ENCODE measurements around the gene HAGH. TPM values are rescaled to one million over a fixed set of nuclear protein-coding genes. Genes with fewer than 3 reads are reported as not detected.
A peak's percentile ranks its signal among the peaks of the same experiment; 100 is the strongest.

Gene HAGH
- total RNA-seq, 5 donors from 2014 or later (not counting 1 experiment from before 2014, with no cell fraction given) = 37.6 to 102 (median 70.7) TPM

DNA sequence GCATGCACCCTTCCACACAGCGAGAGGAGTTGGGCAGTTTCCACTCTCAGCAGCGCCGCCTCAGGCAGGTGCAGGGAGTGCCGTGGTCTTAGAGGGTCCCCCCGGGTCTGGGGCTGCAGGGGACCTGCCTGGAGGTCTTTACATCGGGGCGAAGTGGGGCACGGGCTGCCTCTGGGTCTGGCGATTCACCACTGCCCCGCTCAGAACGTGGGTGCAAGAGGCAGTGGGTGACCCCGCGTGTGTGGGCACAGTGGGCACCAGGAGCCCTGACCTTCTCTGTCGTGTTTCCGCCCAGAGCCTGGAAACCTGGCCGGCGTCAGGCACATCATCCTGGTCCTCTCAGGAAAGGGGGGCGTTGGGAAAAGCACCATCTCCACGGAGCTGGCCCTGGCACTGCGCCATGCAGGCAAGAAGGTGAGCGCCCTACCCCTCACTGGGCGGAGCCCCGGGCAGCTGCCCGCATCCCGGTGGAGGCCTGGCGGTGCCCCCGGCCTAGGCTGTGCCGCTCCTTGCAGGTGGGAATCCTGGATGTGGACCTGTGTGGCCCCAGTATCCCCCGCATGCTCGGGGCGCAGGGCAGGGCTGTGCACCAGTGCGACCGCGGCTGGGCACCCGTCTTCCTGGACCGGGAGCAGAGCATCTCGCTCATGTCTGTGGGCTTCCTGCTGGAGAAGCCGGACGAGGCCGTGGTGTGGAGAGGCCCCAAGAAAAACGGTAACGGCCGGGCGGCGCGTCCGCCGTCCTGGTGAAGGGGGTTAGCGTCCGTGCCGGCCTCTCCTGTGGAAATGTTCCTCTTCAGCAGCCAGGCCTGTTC, 40.2 kb downstream of the HAGH start:
- Mint-ChIP-seq H3K9me3 (no peaks in the 10 kb centered on the region), H3K4me1 (peaks cover 9 to 34% (median 26%) of the 10 kb centered on the region in 3 donors), H3K27me3 (no peaks in the 10 kb centered on the region), H3K4me3 (no peak overlapping the region), H3K27ac (no peak overlapping the region), H3K36me3 (peaks cover 5% of the 10 kb centered on the region)
- POLR2A ChIA-PET = no interaction called here
- ATAC-seq (replicated peaks in 1 of 4) = no peak
- Histone ChIP-seq H3K4me1 (ENCODE audit: control insufficient read depth in 1 of 2, extremely low read depth in 1 of 2, insufficient read depth in 2 of 2, low read length in 2 of 2) (peaks cover under 1 to 50% of the 10 kb centered on the region in 2 experiments), H3K9me3 (no peaks in the 10 kb centered on the region), H3K4me3 (ENCODE audit: control insufficient read depth in 1 of 2, extremely low read depth in 1 of 2, low read length in 1 of 2) (no peak overlapping the region), H3K27ac (ENCODE audit: low read length) (no peak overlapping the region), H3K27me3 (replicated peaks in 1 of 2; ENCODE audit: control insufficient read depth in 2 of 2, extremely low read depth in 1 of 2, insufficient read depth in 2 of 2, low read length in 1 of 2) (no peaks in the 10 kb centered on the region), H3K36me3 (ENCODE audit: control insufficient read depth in 2 of 2, extremely low read depth in 1 of 2, insufficient read depth in 1 of 2, low read length in 1 of 2) (peaks cover 20 to 54% of the 10 kb centered on the region in 2 donors)
- 96% methylated on average over 51 of the region's 51 CpGs for WGBS (ENCODE audit: insufficient coverage)
- DNase-seq = no peak
- CTCF ChIA-PET = no interaction called here

DNA sequence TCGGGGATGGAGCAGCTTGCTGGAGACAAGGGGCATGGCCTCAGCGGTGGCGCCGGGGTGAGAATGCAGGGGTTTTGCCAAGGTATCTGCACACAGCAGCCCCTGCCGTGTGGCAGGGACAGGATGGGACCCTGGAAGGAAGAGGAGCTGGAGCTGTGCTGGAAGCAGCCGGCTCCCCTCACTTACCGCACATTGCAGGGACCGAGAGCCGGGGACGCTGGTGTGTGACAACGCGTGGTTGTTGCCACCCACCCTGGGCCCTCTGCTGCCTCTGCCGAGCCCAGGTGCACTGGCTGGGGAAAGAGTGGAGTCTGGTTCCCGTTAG, 40.8 kb downstream of the HAGH start:
- Mint-ChIP-seq H3K4me1 (peaks cover 14 to 41% (median 32%) of the 10 kb centered on the region in 3 donors), H3K9me3 (no peaks in the 10 kb centered on the region), H3K36me3 (peaks cover 5% of the 10 kb centered on the region), H3K4me3 (peak overlapping the region in 1 of 3 donors; percentile 49), H3K27me3 (no peaks in the 10 kb centered on the region), H3K27ac (no peak overlapping the region)
- no peak overlapping the region for H3K27ac ChIP-seq (ENCODE audit: low read length)
- DNase-seq (no peak), ATAC-seq (replicated peaks in 1 of 4) (no peak)
- no peak overlapping the region for H3K4me3 ChIP-seq (ENCODE audit: control insufficient read depth in 1 of 2, extremely low read depth in 1 of 2, low read length in 1 of 2)
- POLR2A ChIA-PET = no interaction called here
- H3K9me3 ChIP-seq = no peaks in the 10 kb centered on the region
- peaks cover 20 to 57% of the 10 kb centered on the region in 2 donors for H3K36me3 ChIP-seq (ENCODE audit: control insufficient read depth in 2 of 2, extremely low read depth in 1 of 2, insufficient read depth in 1 of 2, low read length in 1 of 2)
- H3K4me1 ChIP-seq (ENCODE audit: control insufficient read depth in 1 of 2, extremely low read depth in 1 of 2, insufficient read depth in 2 of 2, low read length in 2 of 2) = peaks cover 2 to 52% of the 10 kb centered on the region in 2 experiments
- no peaks in the 10 kb centered on the region for H3K27me3 ChIP-seq (replicated peaks in 1 of 2; ENCODE audit: control insufficient read depth in 2 of 2, extremely low read depth in 1 of 2, insufficient read depth in 2 of 2, low read length in 1 of 2)
- 95% methylated on average over 10 of the region's 14 CpGs for WGBS (ENCODE audit: insufficient coverage)
- CTCF ChIA-PET = no interaction called here

DNA sequence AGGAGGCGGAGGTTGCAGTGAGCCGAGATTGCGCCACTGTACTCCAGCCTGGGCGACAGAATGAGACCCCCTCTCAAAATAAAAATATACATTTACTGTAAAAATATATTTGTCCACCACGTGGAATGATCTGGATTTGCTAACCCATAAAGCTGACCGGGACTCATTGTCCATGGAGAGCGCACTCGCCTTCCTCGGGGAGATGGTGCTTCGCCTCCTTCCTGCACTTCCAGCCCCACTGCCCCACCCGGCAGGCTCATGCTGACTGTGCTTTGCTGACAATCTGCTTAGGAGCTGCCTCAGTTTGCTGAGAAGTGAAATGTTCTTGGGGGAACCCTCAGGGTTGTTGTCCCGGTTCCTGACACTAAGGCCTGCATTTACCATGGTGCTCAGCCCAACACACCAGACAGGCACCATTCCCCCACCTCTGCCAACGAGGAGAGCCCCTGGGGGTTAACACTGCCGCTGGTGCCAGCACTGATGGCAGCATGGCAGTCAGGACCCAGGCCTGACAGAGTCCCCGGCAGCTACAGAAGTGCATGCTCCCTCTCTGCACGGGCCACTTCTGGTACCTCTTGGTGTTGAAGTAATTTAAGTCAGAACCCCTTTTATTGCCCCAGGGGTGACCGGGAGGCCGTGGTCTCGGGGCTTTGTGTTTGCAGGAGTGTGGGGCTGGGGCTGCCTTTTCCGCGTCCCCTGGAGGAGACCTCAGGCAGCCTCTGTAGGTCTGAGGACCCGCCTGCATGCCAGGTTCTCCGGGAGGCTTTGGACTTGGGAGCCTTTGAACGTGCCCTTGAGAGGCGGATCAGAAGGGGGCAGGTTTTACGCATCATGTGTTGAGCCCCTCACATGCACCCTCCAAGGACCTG, 41.4 kb downstream of the HAGH start:
- Mint-ChIP-seq H3K4me3 (peak overlapping the region; percentile 31 to 59 (median 49)), H3K9me3 (no peaks in the 10 kb centered on the region), H3K27me3 (no peaks in the 10 kb centered on the region), H3K36me3 (peaks cover 5% of the 10 kb centered on the region), H3K4me1 (peaks cover 14 to 43% (median 34%) of the 10 kb centered on the region in 3 donors), H3K27ac (no peak overlapping the region)
- peaks cover 2 to 56% of the 10 kb centered on the region in 2 experiments for H3K4me1 ChIP-seq (ENCODE audit: control insufficient read depth in 1 of 2, extremely low read depth in 1 of 2, insufficient read depth in 2 of 2, low read length in 2 of 2)
- H3K36me3 ChIP-seq (ENCODE audit: control insufficient read depth in 2 of 2, extremely low read depth in 1 of 2, insufficient read depth in 1 of 2, low read length in 1 of 2) = peaks cover 22 to 54% of the 10 kb centered on the region in 2 donors
- H3K27ac ChIP-seq (ENCODE audit: low read length) = no peak overlapping the region
- ATAC-seq (replicated peaks in 1 of 4) = no peak
- ChIA-PET POLR2A (no interaction called here), CTCF (no interaction called here)
- H3K9me3 ChIP-seq = no peaks in the 10 kb centered on the region
- H3K4me3 ChIP-seq (ENCODE audit: control insufficient read depth in 1 of 2, extremely low read depth in 1 of 2, low read length in 1 of 2) = no peak overlapping the region
- WGBS (ENCODE audit: insufficient coverage) = 98% methylated on average over 16 of the region's 26 CpGs
- no peak for DNase-seq
- no peaks in the 10 kb centered on the region for H3K27me3 ChIP-seq (replicated peaks in 1 of 2; ENCODE audit: control insufficient read depth in 2 of 2, extremely low read depth in 1 of 2, insufficient read depth in 2 of 2, low read length in 1 of 2)

DNA sequence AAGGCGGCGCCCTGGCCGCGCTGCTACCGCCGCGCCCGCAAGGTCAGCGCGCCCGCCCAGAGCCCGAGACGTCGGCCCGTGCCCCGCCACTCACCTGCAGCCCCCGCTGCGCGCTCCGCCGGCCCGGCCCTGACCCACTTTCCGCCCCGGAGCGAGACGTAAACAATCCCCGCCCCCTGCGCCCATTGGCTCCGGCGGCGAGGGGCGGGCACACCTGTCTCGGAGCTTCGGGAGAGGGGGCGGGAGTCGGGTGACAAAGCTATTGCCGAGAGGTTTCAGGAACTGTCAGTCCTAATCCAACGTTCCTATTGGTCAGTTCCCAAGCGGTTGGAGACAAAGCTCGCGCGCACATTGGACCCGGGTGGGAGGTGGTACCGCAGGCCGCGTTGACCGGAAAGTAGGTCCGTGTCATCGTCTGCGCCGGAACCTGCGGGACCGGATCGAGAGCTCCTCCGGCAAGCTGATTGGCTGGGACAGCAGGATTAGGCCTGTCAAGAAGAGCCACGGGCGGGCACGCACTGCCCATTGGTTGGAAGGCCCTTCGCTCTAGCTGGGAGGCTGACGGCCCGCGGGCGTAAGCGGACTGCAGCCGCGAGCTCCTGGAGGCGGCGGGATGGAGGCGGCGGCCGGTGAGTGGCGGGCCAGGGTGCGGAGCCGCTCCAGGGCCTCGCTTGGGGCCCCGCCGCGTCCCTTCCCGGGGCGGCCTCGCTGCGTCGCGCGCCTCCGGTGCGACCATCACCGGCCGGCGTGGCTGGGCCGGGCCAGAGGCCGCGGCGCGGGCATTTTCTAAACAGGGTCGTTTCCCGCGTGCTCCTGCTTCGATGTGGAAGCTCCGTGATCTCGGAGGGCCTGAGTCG, 44.0 kb downstream of the HAGH start, which contains the start of the genes NUBP2 and SPSB3:
Gene NUBP2, plus strand, starts transcription at position 553 of the 857 bp plus-strand sequence. Its CDS starts 61 bp downstream, at position 614.
Gene SPSB3, minus strand, starts transcription at position 164 of the 857 bp plus-strand sequence. CDS start 1,088 bp downstream, outside the sequence.
- peak; percentile 87 to 88 (median 87) for ATAC-seq (replicated peaks in 1 of 4)
- peak within 1 kb of the TSS; percentile 75 to 91 (median 89) for H3K4me3 Mint-ChIP-seq
- ChIA-PET POLR2A (interaction anchor here (0.5 to 1.2 kb wide), 7 partner anchors 10 to 706 kb away, joined by 3 to 7 read pairs (median 4); partner anchors contain the start of genes RPS2 (in 1 of the 2), TRAF7 (in 1 of the 2) and UQCC4 (in 1 of the 2)), CTCF (interaction anchor here (0.5 to 1.3 kb wide), 15 partner anchors 8 to 1447 kb away, joined by 3 to 16 read pairs (median 4); partner anchors contain the start of genes EME2 (in 1 of the 2), FAHD1 (in 1 of the 2), HAGH (in 1 of the 2) and JPT2 (in 1 of the 2))
- Histone ChIP-seq H3K4me1 (ENCODE audit: control insufficient read depth in 1 of 2, extremely low read depth in 1 of 2, insufficient read depth in 2 of 2, low read length in 2 of 2) (peaks cover 2 to 70% of the 10 kb centered on the region in 2 experiments), H3K36me3 (ENCODE audit: control insufficient read depth in 2 of 2, extremely low read depth in 1 of 2, insufficient read depth in 1 of 2, low read length in 1 of 2) (peaks cover 16 to 48% of the 10 kb centered on the region in 2 donors), H3K4me3 (ENCODE audit: control insufficient read depth in 1 of 2, extremely low read depth in 1 of 2, low read length in 1 of 2) (peak within 1 kb of the TSS; percentile 72 to 73), H3K9me3 (no peaks in the 10 kb centered on the region), H3K27ac (ENCODE audit: low read length) (peak within 1 kb of the TSS; percentile 57), H3K27me3 (replicated peaks in 1 of 2; ENCODE audit: control insufficient read depth in 2 of 2, extremely low read depth in 1 of 2, insufficient read depth in 2 of 2, low read length in 1 of 2) (no peaks in the 10 kb centered on the region)
- no peaks in the 10 kb centered on the region for H3K9me3 Mint-ChIP-seq
- no peaks in the 10 kb centered on the region for H3K36me3 Mint-ChIP-seq
- H3K27me3 Mint-ChIP-seq = no peaks in the 10 kb centered on the region
- H3K4me1 Mint-ChIP-seq = peaks cover 10 to 44% (median 34%) of the 10 kb centered on the region in 3 donors
- under 1% methylated on average over 99 of the region's 102 CpGs for WGBS (ENCODE audit: insufficient coverage)
- peak; percentile 87 to 99 (median 94) for DNase-seq
- H3K27ac Mint-ChIP-seq = peak within 1 kb of the TSS; percentile 86 to 88

DNA sequence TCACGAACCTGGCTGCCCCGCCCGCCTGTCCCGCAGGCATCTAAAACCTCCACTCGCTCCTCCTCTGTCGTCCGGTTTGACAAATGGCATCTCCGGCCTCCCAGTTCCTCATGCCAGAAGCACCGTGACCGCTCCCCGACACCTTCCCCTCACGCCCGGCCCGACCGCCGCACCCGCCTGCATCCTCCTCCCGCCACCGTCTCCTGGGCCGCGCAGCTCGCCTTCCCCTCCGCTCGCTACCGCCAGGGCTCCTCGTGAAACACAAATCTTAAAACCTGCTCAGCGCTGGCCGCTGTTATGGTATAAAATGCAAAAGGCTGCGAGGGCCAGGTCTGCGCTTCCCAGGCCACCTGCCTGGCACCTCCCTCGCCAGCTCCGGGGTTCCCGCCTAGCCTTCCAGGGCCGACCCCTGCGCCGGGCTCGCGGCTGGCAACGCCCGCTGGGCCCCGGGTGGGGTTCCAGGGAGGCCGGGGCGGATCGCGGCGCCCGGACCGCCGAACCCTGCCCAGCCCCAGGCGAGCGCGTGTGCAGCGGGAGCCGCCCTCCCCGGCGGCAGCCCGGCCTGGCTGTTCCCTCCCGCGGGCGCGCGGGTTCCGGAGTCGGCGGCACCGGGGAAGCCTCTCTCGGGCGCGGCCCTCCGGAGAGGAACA, 44.7 kb downstream of the HAGH start:
- Mint-ChIP-seq H3K27ac (peak overlapping the region; percentile 78 to 79), H3K27me3 (no peaks in the 10 kb centered on the region), H3K4me3 (peak overlapping the region; percentile 75 to 91 (median 82)), H3K4me1 (peaks cover 10 to 44% (median 34%) of the 10 kb centered on the region in 3 donors), H3K36me3 (no peaks in the 10 kb centered on the region), H3K9me3 (no peaks in the 10 kb centered on the region)
- peak in 3 of 4 experiments; percentile 20 to 29 (median 25) for ATAC-seq (replicated peaks in 1 of 4)
- H3K4me1 ChIP-seq (ENCODE audit: control insufficient read depth in 1 of 2, extremely low read depth in 1 of 2, insufficient read depth in 2 of 2, low read length in 2 of 2) = peaks cover 2 to 67% of the 10 kb centered on the region in 2 experiments
- peaks cover 22 to 46% of the 10 kb centered on the region in 2 donors for H3K36me3 ChIP-seq (ENCODE audit: control insufficient read depth in 2 of 2, extremely low read depth in 1 of 2, insufficient read depth in 1 of 2, low read length in 1 of 2)
- H3K9me3 ChIP-seq = no peaks in the 10 kb centered on the region
- peak overlapping the region; percentile 72 to 73 for H3K4me3 ChIP-seq (ENCODE audit: control insufficient read depth in 1 of 2, extremely low read depth in 1 of 2, low read length in 1 of 2)
- WGBS (ENCODE audit: insufficient coverage) = under 1% methylated on average over 69 of the region's 70 CpGs
- H3K27me3 ChIP-seq (replicated peaks in 1 of 2; ENCODE audit: control insufficient read depth in 2 of 2, extremely low read depth in 1 of 2, insufficient read depth in 2 of 2, low read length in 1 of 2) = no peaks in the 10 kb centered on the region
- ChIA-PET CTCF (interaction anchor here in 1 of 2 donors (0.5 to 1.2 kb wide), 11 partner anchors 10 to 1446 kb away, joined by 3 to 16 read pairs (median 4); partner anchors contain the start of genes EME2, FAHD1, HAGH and MAPK8IP3), POLR2A (interaction anchor here in 1 of 2 donors (0.5 to 1.2 kb wide), 5 partner anchors 10 to 374 kb away, joined by 3 to 7 read pairs (median 5); partner anchors contain the start of genes RPS2, TRAF7 and UQCC4)
- peak in 19 of 35 experiments; percentile 17 to 57 (median 32) for DNase-seq
- peak overlapping the region; percentile 29 for H3K27ac ChIP-seq (ENCODE audit: low read length)

Measured in T-cell (primary cell).